ENCODE results near the gene MIER3. TPM values are rescaled to one million over a fixed set of nuclear protein-coding genes. Genes with fewer than 3 reads are reported as not detected.

Gene MIER3
- total RNA-seq, 4 donors from 2014 or later: 8.8 to 111 (median 60.8) TPM

DNA sequence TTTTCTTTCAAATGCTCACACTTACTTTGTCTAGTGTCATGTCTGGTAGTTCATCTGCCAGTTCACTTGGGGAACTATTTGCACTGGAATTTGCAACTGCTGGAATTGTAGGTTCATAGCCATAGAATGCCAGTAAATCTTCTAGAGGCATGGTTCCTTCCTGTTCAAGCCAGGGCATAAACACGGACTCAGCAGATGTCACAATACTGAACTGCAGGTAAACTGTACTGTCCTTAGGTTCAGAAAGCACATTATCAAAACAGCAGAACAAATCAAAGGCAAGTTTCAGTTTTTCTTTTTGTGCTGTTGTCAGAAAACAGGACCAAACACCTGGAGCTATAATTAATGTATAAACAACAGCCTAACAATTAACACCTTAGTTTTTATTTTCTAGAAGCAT lies 13.1 kb downstream of the MIER3 start:
- Histone ChIP-seq H3K36me3 (peaks cover 0 to 60% (median 27%) of the 10 kb centered on the region in 4 donors), H3K9me3 (no peaks in the 10 kb centered on the region)

GRCh38 chr5:56934325-56934724 lies 17.6 kb downstream of the MIER3 start:
- H3K4me1 ChIP-seq: no peaks in the 10 kb centered on the region
- no peak overlapping the region for H3K27ac ChIP-seq
- DNase-seq: no peak
- TF ChIP-seq CTCF (IDR thresholded peaks at IDR 0.05) (no peak), POLR2A (IDR thresholded peaks at IDR 0.05) (no peak), POLR2AphosphoS5 (IDR thresholded peaks at IDR 0.05) (no peak), EP300 (IDR thresholded peaks at IDR 0.05; ENCODE audit: low read depth) (no peak)
- peaks cover 0 to 81% (median 36%) of the 10 kb centered on the region in 4 donors for H3K36me3 ChIP-seq
- WGBS, 2 donors (ENCODE audit: low coverage in 1 of 2): 83 to 95% methylated on average over 1 of the region's 1 CpG
- H3K27me3 ChIP-seq: no peaks in the 10 kb centered on the region
- H3K4me3 ChIP-seq: no peak overlapping the region
- no peaks in the 10 kb centered on the region for H3K9me3 ChIP-seq
- intact Hi-C loops (cut with DNase I; ENCODE audit: low total_unique reads): no loop called here
- in situ Hi-C loops (cut with MboI; ENCODE audit: low pct_ligation_motif_present in 1 of 4, low pct_unique_long_range_greater_than_20kb in 1 of 4, low sequenced_read_pairs in 3 of 4): no loop called here

More for the DNA sequence above, 13.1 kb downstream of the MIER3 start:
- no peaks in the 10 kb centered on the region for H3K27me3 ChIP-seq
- in situ Hi-C loops (cut with MboI; ENCODE audit: low pct_ligation_motif_present in 1 of 4, low pct_unique_long_range_greater_than_20kb in 1 of 4, low sequenced_read_pairs in 3 of 4) (no loop called here), intact Hi-C loops (cut with DNase I; ENCODE audit: low total_unique reads) (no loop called here)
- no peaks in the 10 kb centered on the region for H3K4me1 ChIP-seq
- WGBS, 2 donors (ENCODE audit: low coverage in 1 of 2): 75 to 100% methylated on average over 1 of the region's 1 CpG
- TF ChIP-seq POLR2AphosphoS5 (IDR thresholded peaks at IDR 0.05): no peak
- no peak for TF ChIP-seq POLR2A (IDR thresholded peaks at IDR 0.05)
- no peak for TF ChIP-seq CTCF (IDR thresholded peaks at IDR 0.05)
- TF ChIP-seq EP300 (IDR thresholded peaks at IDR 0.05; ENCODE audit: low read depth): no peak
- no peak overlapping the region for H3K4me3 ChIP-seq
- H3K27ac ChIP-seq: no peak overlapping the region
- DNase-seq: no peak

- intact Hi-C loops (cut with DNase I; ENCODE audit: low total_unique reads) (no loop called here), in situ Hi-C loops (cut with MboI; ENCODE audit: low pct_ligation_motif_present in 1 of 4, low pct_unique_long_range_greater_than_20kb in 1 of 4, low sequenced_read_pairs in 3 of 4) (loop anchor here in 1 of 4 donors (25.0 kb wide), 1 partner anchor 289 kb away; no protein-coding TSS in a partner anchor)
- no peaks in the 10 kb centered on the region for H3K9me3 ChIP-seq
- H3K4me1 ChIP-seq: peaks cover 0 to 3% (median 0%) of the 10 kb centered on the region in 4 donors
- H3K27me3 ChIP-seq: no peaks in the 10 kb centered on the region
- H3K4me3 ChIP-seq: no peak overlapping the region
- H3K36me3 ChIP-seq: peaks cover 0 to 59% (median 18%) of the 10 kb centered on the region in 4 donors
- DNase-seq: no peak
- H3K27ac ChIP-seq: no peak overlapping the region
- TF ChIP-seq CTCF (IDR thresholded peaks at IDR 0.05) (no peak), POLR2AphosphoS5 (IDR thresholded peaks at IDR 0.05) (no peak), POLR2A (IDR thresholded peaks at IDR 0.05) (no peak), EP300 (IDR thresholded peaks at IDR 0.05; ENCODE audit: low read depth) (no peak)
- WGBS, 2 donors (ENCODE audit: low coverage in 1 of 2): 94 to 100% methylated on average over 4 to 6 of the region's 6 CpGs
Measured at GRCh38 chr5:56922922-56923321, 29.0 kb downstream of the MIER3 start.

DNA sequence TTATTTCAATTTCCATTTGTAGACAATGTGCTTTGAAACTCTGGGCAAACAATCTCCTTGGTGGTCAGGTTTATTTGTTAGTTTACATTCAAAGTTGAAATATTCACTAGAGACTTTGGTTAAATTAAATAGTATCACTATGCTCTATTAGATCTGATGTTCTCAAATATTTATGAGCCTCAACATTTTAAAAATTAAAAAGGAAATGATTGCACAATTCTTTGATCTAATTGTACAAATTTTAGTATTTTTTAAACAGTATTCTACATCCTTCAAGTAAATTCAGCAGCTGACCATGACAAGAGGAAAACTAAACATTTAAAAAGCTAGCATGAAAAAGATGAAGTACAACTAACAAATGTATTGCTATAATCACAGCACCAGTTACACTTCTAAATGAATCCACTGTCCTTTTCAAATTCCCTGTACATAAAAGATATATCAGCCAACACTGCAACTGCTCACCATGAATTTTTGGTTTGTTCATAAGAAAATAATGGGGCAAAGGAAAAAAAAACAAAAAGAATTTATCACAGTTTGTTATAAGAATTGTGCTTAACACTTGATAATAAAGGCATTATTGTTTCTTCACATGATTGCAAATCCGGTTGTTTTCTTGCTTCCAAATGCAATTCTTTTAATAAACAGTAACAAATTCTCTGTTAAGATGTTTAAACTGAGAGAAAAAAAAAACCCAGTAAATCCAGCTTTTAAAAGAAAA lies 31.8 kb downstream of the MIER3 start:
- intact Hi-C loops (cut with DNase I; ENCODE audit: low total_unique reads): no loop called here
- Histone ChIP-seq H3K36me3 (peaks cover 0 to 36% (median 12%) of the 10 kb centered on the region in 4 donors), H3K4me1 (peaks cover 0 to 3% (median 0%) of the 10 kb centered on the region in 4 donors), H3K27me3 (no peaks in the 10 kb centered on the region), H3K4me3 (no peak overlapping the region), H3K9me3 (no peaks in the 10 kb centered on the region), H3K27ac (no peak overlapping the region)
- in situ Hi-C loops (cut with MboI; ENCODE audit: low pct_ligation_motif_present in 1 of 4, low pct_unique_long_range_greater_than_20kb in 1 of 4, low sequenced_read_pairs in 3 of 4): loop anchor here in 1 of 4 donors (25.0 kb wide), 1 partner anchor 292 kb away; no protein-coding TSS in a partner anchor
- TF ChIP-seq CTCF (IDR thresholded peaks at IDR 0.05) (no peak), POLR2A (IDR thresholded peaks at IDR 0.05) (no peak), EP300 (IDR thresholded peaks at IDR 0.05; ENCODE audit: low read depth) (no peak), POLR2AphosphoS5 (IDR thresholded peaks at IDR 0.05) (no peak)
- WGBS, 2 donors (ENCODE audit: low coverage in 1 of 2): 70 to 88% methylated on average over 1 of the region's 1 CpG
- DNase-seq: no peak

Measured in transverse colon (tissue), 4 donors.